Activated CD8-positive, alpha-beta memory T cell treated with anti-CD3 and anti-CD28 coated beads, Interleukin-2, amount 10 ng/mL, durations not matched to agents 7 days and 5 days (primary cell): ENCODE results near the gene DYRK1A. TPM values are rescaled to one million over a fixed set of nuclear protein-coding genes. Genes with fewer than 3 reads are reported as not detected.
"Not testable (repeated sequence)": the region's sequence is repeated elsewhere in the genome, so short reads cannot be mapped to it uniquely, and the experiment has no call there.

Experiments used
- ATAC-seq: fragments of 150-1000 bp; cut with Tn5 transposase; one replicate; pipeline ENCODE4 v1.10.0; 2021; ENCODE audit warnings: moderate library complexity
- CTCF ChIA-PET: fragments of 350-600 bp; sonication (Branson Sonifier 250); formaldehyde crosslinking; loops from one replicate; lab custom pipeline; 2021; ENCODE audit warnings: antibody characterized with exemption; lab: Charles Lee
- DNase-seq: peaks from one replicate; pipeline ENCODE4 v3.0.0-alpha.2; 2020
- H3K27ac Mint-ChIP-seq: one replicate; pipeline ENCODE4 v1.8.0; 2021; ENCODE audit warnings: mild to moderate bottlenecking, mixed read lengths
- H3K27me3 Mint-ChIP-seq: one replicate; pipeline ENCODE4 v1.8.0; 2021; ENCODE audit warnings: mixed read lengths
- H3K36me3 Mint-ChIP-seq: one replicate; pipeline ENCODE4 v1.8.0; 2021; ENCODE audit warnings: mild to moderate bottlenecking, mixed read lengths
- H3K4me1 Mint-ChIP-seq: one replicate; pipeline ENCODE4 v1.8.0; 2021; ENCODE audit warnings: mixed read lengths
- H3K4me3 Mint-ChIP-seq: one replicate; pipeline ENCODE4 v1.8.0; 2021; ENCODE audit warnings: mild to moderate bottlenecking, moderate library complexity, mixed read lengths
- H3K9me3 Mint-ChIP-seq: one replicate; pipeline ENCODE4 v1.8.0; 2022; ENCODE audit warnings: low read depth, mixed read lengths
- total RNA-seq, 2 experiments: library from RNA; stranded (reverse); gene quantifications; one replicate each; pipeline ENCODE4 v1.2.3, GENCODE V29; 2021

The DYRK1A gene
- total RNA-seq, 2 experiments from 2014 or later: 75.7 to 83.3 TPM

- no peak for ATAC-seq
- CTCF ChIA-PET: no interaction called here
Observed at GRCh38 chr21:37529649-37530048, 163.1 kb downstream of the DYRK1A start.

DNA sequence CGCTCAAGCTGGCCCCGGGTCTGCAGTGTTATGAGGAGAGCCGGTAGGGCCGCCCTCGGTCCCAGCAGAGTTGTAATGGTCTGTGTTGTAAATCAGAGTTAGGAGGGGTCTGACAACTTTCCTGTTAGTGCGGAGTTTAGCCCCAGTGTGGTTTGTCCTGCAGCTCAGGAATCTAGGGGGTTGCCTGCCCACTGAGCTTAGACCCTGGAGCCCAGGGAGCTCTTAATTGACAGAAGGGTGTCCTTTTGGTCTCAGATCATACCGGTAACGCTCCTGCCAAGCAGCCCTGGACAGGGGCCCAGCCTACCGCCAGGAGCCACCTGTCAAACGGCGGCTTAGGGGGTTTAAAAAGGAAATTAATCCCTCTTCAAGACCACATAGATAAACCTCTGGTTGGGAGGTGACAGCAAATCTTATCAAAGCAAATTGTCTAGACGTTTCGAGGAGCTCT is 164.4 kb downstream of the DYRK1A start:
- CTCF ChIA-PET: no interaction called here
- Mint-ChIP-seq H3K9me3 (no peaks in the 10 kb centered on the region), H3K36me3 (no peaks in the 10 kb centered on the region), H3K27me3 (peaks cover 42% of the 10 kb centered on the region), H3K4me3 (no peak overlapping the region), H3K27ac (no peak overlapping the region), H3K4me1 (peaks cover 4% of the 10 kb centered on the region)
- ATAC-seq: no peak
- no peak for DNase-seq

More at GRCh38 chr21:37529649-37530048, 163.1 kb downstream of the DYRK1A start:
- no peaks in the 10 kb centered on the region for H3K9me3 Mint-ChIP-seq
- no peaks in the 10 kb centered on the region for H3K36me3 Mint-ChIP-seq
- no peak for DNase-seq
- H3K4me3 Mint-ChIP-seq: no peak overlapping the region
- H3K27ac Mint-ChIP-seq: no peak overlapping the region
- peaks cover 33% of the 10 kb centered on the region for H3K27me3 Mint-ChIP-seq
- H3K4me1 Mint-ChIP-seq: peaks cover 4% of the 10 kb centered on the region

- CTCF ChIA-PET: no interaction called here
- ATAC-seq (no peak), DNase-seq (no peak)
- no peaks in the 10 kb centered on the region for H3K9me3 Mint-ChIP-seq
- no peaks in the 10 kb centered on the region for H3K36me3 Mint-ChIP-seq
- H3K4me3 Mint-ChIP-seq: no peak overlapping the region
- H3K27ac Mint-ChIP-seq: no peak overlapping the region
- H3K4me1 Mint-ChIP-seq: peaks cover 4% of the 10 kb centered on the region
- peaks cover 48% of the 10 kb centered on the region for H3K27me3 Mint-ChIP-seq
Observed at GRCh38 chr21:37531431-37531932, 164.9 kb downstream of the DYRK1A start.

GRCh38 chr21:37532868-37533780 is 166.6 kb downstream of the DYRK1A start:
- Mint-ChIP-seq H3K4me1 (peaks cover 4% of the 10 kb centered on the region), H3K27ac (no peak overlapping the region), H3K9me3 (no peaks in the 10 kb centered on the region), H3K27me3 (peaks cover 55% of the 10 kb centered on the region), H3K36me3 (no peaks in the 10 kb centered on the region), H3K4me3 (no peak overlapping the region)
- ATAC-seq (peak; percentile 62), DNase-seq (peak; percentile 57)
- CTCF ChIA-PET: no interaction called here

DNA sequence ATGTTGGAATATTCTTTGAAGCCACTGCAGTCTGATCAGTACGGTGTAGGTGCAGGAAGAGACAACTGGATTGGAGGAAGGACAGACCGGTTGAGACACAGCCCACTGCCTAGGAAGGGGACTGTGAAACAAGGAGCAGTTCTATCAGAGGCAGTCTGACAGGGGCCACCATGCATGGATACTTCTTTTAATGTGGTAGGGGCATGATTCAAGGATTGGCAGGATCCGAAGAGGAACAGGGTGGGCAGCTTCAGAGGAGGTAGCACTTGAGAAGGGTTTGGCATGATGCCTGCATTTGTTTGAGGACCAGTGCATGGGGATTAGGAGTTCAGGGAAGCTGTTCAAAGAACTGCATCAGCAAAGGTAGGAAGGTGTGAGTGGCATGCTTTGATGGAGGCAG is 167.9 kb downstream of the DYRK1A start:
- H3K27ac Mint-ChIP-seq: no peak overlapping the region
- CTCF ChIA-PET: no interaction called here
- peaks cover 4% of the 10 kb centered on the region for H3K4me1 Mint-ChIP-seq
- H3K4me3 Mint-ChIP-seq: no peak overlapping the region
- peaks cover 61% of the 10 kb centered on the region for H3K27me3 Mint-ChIP-seq
- no peak for DNase-seq
- no peaks in the 10 kb centered on the region for H3K36me3 Mint-ChIP-seq
- no peak for ATAC-seq
- no peaks in the 10 kb centered on the region for H3K9me3 Mint-ChIP-seq

- no peaks in the 10 kb centered on the region for H3K36me3 Mint-ChIP-seq
- DNase-seq: no peak
- H3K27ac Mint-ChIP-seq: no peak overlapping the region
- no peaks in the 10 kb centered on the region for H3K9me3 Mint-ChIP-seq
- no peak overlapping the region for H3K4me3 Mint-ChIP-seq
- peaks cover 4% of the 10 kb centered on the region for H3K4me1 Mint-ChIP-seq
- H3K27me3 Mint-ChIP-seq: peaks cover 58% of the 10 kb centered on the region
- no peak for ATAC-seq
- CTCF ChIA-PET: no interaction called here
Observed at GRCh38 chr21:37535130-37535529, 168.6 kb downstream of the DYRK1A start.

DNA sequence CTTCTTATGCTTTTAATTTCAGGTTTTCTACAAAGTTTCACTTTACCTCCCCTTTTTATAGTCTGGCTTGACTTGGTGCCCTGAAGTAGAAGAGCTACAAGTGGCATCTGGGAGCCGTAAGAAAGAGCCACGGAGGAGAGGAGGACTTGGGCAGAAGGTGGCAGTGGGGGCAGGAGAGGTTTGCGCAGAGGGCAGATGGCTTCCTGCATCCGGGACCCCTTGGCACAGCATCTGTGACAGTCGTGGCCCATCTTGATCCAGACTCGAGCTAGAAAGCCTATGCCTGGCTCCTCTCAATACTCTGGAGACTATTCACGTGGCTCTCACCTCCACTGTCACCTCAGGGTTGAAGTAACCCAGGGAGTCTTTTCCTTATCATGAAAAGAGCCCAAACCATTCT is 169.1 kb downstream of the DYRK1A start:
- no peak for ATAC-seq
- Mint-ChIP-seq H3K27me3 (peaks cover 54% of the 10 kb centered on the region), H3K9me3 (no peaks in the 10 kb centered on the region), H3K27ac (no peak overlapping the region), H3K4me1 (peaks cover 4% of the 10 kb centered on the region), H3K36me3 (no peaks in the 10 kb centered on the region), H3K4me3 (no peak overlapping the region)
- DNase-seq: peak; percentile 12
- CTCF ChIA-PET: no interaction called here

- peaks cover 4% of the 10 kb centered on the region for H3K4me1 Mint-ChIP-seq
- H3K4me3 Mint-ChIP-seq: no peak overlapping the region
- H3K9me3 Mint-ChIP-seq: peaks cover 7% of the 10 kb centered on the region
- H3K36me3 Mint-ChIP-seq: no peaks in the 10 kb centered on the region
- ATAC-seq: no peak
- CTCF ChIA-PET: no interaction called here
- DNase-seq: peak; percentile 8
- H3K27me3 Mint-ChIP-seq: peaks cover 57% of the 10 kb centered on the region
- no peak overlapping the region for H3K27ac Mint-ChIP-seq
Observed at GRCh38 chr21:37536616-37537278, 170.2 kb downstream of the DYRK1A start.

DNA sequence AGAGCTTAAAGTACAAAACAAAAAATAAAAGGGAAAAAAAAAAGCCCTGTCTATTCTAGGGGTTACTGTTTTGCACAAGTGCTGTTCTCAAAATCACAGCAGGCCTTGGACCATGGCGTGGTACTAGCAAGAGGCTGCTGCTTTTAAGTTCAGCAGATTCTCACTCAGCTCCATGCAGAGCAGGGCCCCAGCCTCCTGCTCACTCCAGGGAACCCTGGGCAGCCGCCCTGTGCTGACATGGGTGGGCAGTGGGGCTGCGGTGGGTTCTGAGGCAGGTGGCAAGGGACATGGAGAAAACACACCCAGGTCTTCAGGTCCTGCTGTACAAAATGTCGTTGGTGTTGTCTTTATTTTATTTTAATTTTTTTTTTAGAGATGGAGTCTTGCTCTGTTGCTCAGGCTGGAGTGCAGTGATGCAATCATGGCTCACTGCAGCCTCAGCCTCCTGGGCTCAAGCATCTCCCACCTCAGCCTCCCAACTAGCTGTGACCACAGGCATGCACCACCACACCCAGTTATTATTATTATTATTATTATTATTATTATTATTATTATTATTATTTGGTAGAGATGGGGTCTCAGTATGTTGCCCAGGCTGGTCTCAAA is 170.9 kb downstream of the DYRK1A start:
- no peaks in the 10 kb centered on the region for H3K36me3 Mint-ChIP-seq
- CTCF ChIA-PET: no interaction called here
- peaks cover 56% of the 10 kb centered on the region for H3K27me3 Mint-ChIP-seq
- peaks cover 9% of the 10 kb centered on the region for H3K9me3 Mint-ChIP-seq
- ATAC-seq (no peak), DNase-seq (peak; percentile 21)
- H3K27ac Mint-ChIP-seq: no peak overlapping the region
- no peak overlapping the region for H3K4me3 Mint-ChIP-seq
- H3K4me1 Mint-ChIP-seq: peaks cover 4% of the 10 kb centered on the region

GRCh38 chr21:37538971-37539590 is 172.5 kb downstream of the DYRK1A start:
- ATAC-seq (no peak), DNase-seq (no peak)
- H3K4me3 Mint-ChIP-seq: no peak overlapping the region
- CTCF ChIA-PET: no interaction called here
- no peaks in the 10 kb centered on the region for H3K4me1 Mint-ChIP-seq
- peaks cover 10% of the 10 kb centered on the region for H3K9me3 Mint-ChIP-seq
- no peaks in the 10 kb centered on the region for H3K36me3 Mint-ChIP-seq
- H3K27ac Mint-ChIP-seq: no peak overlapping the region
- H3K27me3 Mint-ChIP-seq: peaks cover 53% of the 10 kb centered on the region

DNA sequence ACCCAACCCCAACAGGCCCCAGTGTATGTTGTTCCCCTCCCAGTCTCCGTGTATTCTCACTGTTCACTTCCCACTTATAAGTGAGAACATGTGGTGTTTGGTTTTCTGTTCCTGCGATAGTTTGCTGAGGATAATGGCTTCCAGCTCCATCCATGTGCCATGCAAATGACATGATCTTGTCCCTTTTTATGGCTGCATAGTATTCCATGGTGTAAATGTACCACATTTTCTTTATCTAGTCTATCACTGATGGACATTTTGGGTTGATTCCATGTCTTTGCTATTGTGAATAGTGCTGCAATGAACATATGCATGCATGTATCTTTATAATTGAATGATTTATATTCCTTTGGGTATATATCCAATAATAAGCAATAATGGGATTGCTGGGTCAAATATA is 174.6 kb downstream of the DYRK1A start:
- peaks cover 36% of the 10 kb centered on the region for H3K27me3 Mint-ChIP-seq
- H3K36me3 Mint-ChIP-seq, H3K9me3 Mint-ChIP-seq, CTCF ChIA-PET, H3K4me3 Mint-ChIP-seq, H3K4me1 Mint-ChIP-seq, DNase-seq, ATAC-seq, H3K27ac Mint-ChIP-seq: not testable (repeated sequence)

- DNase-seq (no peak), ATAC-seq (no peak)
- CTCF ChIA-PET: interaction anchor here (1.1 kb wide), 1 partner anchor 21 kb away, joined by 5 read pairs; no protein-coding TSS in a partner anchor
- H3K27me3 Mint-ChIP-seq: peaks cover 35% of the 10 kb centered on the region
- no peaks in the 10 kb centered on the region for H3K36me3 Mint-ChIP-seq
- H3K27ac Mint-ChIP-seq: no peak overlapping the region
- H3K4me1 Mint-ChIP-seq: peaks cover 3% of the 10 kb centered on the region
- no peak overlapping the region for H3K4me3 Mint-ChIP-seq
- peaks cover 10% of the 10 kb centered on the region for H3K9me3 Mint-ChIP-seq
Observed at GRCh38 chr21:37542512-37542911, 175.9 kb downstream of the DYRK1A start.

- no peaks in the 10 kb centered on the region for H3K36me3 Mint-ChIP-seq
Observed at GRCh38 chr21:37546299-37546908, 179.8 kb downstream of the DYRK1A start.

More at GRCh38 chr21:37546299-37546908, 179.8 kb downstream of the DYRK1A start:
- CTCF ChIA-PET: no interaction called here
- DNase-seq (peak; percentile 14), ATAC-seq (no peak)
- no peak overlapping the region for H3K27ac Mint-ChIP-seq
- H3K4me1 Mint-ChIP-seq: peaks cover 3% of the 10 kb centered on the region
- no peak overlapping the region for H3K4me3 Mint-ChIP-seq
- H3K27me3 Mint-ChIP-seq: peaks cover 22% of the 10 kb centered on the region
- H3K9me3 Mint-ChIP-seq: peaks cover 5% of the 10 kb centered on the region
